HTR-8/SVneo (cell line): ENCODE data around the gene FAM186B.

Experiments
- DNase-seq: peaks from one replicate; pipeline ENCODE4 v3.0.0; 2011; ENCODE audit warnings: low spot score, mixed read lengths; ENCODE audit not compliant: insufficient read length
- FAIRE-seq: peaks from 2 replicates; lab custom pipeline; 2011; peaks lifted over from hg19 to GRCh38; lab: Jason Lieb, UNC

Gene FAM186B

DNA sequence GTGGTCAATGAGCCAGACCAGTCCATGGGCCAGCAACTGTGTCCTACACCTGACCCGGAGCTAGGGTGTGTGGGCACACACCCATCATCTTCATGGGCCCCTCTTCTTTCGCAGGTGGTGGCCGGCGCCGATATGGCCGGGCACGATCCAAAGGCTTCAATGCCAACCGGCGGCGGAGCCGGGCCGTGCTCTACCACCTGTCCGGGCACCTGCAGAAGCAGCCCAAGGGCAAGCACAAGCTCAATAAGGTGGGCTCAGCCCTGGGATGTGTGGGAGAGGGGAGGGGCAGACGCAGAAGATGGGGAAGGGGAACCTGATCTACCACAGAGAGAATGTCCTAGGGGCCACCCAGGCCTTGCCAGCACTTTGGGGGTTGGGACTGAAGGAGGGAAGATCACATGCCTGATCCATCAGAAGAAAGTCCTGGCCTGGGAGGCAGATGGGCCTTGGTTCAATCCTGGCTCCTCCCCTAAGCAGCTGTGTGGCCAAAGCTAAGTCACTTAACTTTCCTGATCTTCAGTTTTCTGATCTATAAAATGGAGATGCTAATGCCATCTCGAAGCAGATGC is 62.8 kb downstream of the FAM186B start:
- DNase-seq = no peak
- no peak for FAIRE-seq

DNA sequence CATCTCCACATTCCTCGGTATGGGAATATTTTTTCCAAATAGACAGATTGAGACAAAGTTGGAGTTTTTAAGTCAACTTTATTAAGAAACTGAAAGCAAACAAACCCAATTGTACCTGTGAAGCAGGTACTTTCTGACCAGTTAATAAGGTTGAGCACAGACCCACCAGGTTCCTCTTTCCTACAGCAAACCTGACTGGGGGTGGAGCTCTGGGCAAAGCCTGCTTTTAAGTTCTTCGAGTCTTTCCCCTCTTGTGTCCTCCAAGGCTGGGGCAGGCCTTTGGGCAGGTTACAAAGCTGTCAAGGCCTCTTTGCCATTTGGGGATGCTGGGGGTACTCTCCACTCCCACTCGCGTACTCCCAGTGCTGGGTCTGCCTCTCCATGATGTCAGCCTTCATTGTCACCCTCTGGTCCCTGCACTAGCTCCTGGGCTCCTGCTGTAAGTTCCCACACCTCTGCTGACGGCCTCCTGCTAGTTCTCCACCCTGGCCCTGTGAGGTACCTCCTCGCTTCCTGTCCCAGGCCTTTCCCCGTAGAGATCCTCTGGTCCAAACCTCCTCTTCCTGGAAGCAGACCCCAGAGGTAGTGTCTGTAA is 63.4 kb downstream of the FAM186B start:
- FAIRE-seq (no peak), DNase-seq (no peak)

DNA sequence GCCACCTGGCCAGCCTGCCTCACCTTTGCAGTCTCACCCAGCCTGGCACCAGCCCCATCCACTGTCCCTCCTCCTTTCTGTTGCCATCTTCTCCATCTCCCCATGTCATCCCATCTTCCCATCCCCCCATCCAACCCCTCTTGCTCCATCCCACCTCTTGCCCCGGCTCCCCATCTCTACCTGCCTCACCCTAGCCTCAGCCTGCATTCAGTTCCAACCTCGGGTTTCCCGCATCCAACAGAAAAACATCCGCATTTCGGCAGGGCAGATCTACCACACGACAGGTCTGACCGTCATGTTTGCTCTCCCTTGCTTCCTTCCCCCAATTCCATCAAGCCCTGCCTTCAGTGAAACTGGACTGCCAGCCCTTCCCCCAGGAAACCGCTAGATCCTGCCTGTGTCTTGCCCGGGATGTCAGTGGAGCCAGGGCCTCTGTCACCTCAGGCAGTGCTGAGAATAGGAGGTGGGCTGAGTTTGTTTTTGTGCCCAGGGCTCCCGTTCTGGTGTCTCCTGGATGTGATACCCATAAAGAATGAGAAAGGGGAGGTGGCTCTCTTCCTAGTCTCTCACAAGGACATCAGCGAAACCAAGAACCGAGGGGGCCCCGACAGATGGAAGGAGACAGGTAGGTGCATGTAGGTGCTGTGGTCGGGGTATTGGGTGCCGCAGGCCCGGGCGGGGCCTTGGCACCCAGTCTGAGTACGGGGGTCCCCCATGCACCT is 64.1 kb downstream of the FAM186B start:
- FAIRE-seq = no peak
- no peak for DNase-seq

DNA sequence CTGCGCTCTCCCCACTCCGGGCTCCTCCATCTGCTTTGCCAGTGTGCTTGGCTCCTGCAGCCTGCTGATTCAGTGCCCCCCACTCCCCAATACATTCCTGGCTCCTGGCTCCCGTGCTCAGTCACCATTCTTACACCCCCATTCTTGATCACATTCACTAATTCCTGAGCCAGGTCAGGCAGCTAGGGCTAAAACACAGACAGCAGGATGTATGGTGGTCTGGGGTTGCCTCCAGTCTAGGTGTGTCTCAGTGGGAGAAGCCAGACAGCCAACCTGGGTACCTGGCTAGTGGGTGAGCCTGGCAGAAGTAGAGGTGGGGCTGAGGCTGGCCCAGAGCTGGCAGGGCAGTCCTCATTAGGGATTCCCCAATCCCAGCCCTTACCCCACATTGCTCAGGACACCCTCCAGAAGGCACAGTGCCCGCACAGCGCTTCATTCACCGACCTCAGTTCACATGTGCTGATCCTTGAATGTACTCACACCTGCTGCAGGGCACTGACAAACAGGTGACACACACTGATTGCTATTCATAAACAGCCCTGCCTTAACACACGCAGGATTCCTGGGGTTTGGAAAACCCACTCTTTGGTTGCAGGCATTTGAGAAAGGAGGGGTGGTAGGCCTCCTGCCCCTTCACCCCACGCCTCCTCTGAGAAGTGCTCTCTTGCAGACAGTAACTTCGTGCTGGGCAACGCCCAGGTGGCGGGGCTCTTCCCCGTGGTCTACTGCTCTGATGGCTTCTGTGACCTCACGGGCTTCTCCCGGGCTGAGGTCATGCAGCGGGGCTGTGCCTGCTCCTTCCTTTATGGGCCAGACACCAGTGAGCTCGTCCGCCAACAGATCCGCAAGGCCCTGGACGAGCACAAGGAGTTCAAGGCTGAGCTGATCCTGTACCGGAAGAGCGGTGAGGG is 65.0 kb downstream of the FAM186B start:
- peak; percentile 51 for FAIRE-seq

DNA sequence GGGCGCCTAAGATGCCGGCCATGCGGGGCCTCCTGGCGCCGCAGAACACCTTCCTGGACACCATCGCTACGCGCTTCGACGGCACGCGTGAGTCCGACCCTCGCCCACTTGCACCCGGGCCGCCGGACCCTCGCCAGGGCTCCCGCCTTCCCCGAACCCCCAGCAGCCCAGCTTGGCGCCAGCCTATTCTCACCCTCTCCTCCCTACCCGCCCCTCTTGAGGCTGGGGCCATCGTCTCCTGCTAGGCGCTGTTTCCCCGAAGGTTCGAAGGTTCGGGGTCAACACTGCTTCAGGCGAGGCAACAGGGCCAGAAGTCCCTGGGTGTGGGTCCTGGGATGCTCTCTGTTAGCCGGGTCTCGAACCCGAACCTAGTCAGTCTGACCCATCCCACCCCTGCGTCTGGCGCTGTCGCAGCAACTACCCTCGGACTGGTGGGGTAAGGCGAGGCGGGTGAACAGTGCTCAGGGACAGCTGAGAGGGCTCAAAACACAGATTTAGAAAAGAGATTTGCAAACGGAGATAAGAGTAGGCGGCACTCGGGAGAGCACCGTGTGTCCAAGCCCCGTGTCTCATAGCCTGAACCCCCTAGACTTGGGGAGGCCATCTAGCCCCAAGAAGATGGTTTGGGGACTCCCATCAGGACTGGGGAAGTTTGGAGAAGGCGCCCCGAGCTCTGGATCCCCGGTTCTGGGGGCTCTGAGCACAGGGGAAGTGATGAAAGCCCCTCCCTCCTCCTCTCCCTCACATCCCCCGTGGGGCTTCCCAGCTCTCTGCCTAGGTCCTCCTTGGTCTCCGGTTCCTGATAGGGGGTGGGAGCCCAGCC is 65.8 kb downstream of the FAM186B start:
- FAIRE-seq (no peak), DNase-seq (no peak)

More for the DNA sequence above, 65.0 kb downstream of the FAM186B start:
- no peak for DNase-seq

DNA sequence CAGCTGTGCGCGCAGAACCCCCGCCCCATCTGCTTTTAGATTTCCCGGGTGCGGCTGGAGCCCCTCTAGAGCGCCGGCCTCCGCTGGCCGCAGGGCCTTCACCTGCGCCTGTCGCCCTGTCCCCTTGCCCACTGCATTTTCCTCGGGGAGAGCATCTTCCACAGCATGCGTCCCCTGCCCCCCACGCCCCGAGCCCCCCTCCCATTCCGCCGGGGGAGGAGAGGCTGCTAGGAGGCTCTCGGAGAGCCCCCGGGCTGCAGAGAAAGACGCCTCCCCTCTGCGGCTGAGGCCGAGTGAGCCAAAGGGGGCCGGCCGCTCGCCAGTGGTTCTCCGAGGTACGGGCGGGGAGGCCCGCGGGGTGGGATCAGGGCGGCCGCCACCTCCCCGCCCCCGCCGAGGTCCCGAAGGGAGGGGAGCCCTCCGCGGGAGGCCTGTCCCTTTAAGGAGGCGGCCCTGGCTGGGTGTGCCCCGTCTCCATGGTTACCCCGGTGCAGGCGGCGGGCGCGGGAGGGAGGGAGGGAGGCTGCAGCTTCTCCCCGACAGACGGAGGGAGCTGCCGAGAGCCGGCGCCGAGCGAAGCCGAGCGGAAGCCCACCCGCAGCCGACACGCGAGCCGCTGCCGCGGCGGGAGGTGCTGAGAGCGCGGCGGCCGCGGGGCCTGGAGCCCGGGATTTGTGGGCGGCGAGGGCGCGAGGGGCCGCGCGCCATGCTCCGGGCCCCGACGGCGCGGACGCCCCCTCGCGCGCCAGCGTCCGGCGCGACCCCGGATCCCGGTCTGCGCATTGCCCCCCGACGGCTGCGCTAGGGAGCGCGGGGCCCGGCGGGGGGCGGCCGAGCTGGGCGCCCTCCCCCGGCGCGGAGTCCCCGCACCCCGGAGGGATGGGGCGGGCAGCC is 66.7 kb downstream of the FAM186B start, which contains the start of gene KCNH3:
TSS of gene KCNH3 (plus strand) at position 521 of the 894 bp plus-strand sequence. CDS start 387 bp downstream, outside the sequence.
- FAIRE-seq = peak; percentile 76
- peak; percentile 92 for DNase-seq

DNA sequence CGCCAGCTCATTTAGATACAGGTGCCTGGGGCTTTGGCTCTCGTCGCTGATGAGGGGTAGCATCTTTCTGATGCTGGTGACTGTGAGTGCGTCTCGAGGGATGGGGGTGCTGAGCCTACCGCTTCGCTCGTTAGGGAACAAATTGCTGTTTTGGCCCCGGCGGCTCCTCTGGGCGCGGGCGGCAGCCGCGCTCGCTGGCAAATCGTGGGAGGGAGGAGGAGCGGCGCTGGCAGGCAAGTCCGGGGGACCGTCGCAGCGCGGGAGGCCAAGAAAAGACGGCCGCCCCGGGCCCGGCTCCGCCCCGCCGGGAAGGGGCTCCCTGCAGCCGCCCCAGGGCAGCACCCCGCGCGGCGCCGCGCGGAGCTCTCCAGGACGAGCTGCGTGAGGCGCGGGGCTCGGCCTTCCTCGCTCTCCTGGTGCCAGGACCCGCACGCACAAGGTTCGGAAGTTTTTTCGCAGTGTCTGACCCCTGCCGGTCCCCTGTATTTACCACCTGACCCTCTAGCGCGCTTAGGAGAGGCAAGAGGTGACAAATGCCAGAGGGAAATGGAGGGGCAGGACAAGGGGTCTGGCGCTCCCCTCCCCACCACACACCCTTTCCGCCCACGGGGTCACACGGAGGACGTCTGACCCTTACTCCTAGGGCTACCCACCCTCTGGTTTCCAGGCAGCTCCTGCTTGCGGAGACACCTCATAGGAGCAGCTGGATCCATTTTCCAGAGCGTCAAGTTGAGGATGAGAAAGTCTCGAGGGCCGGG is 67.5 kb downstream of the FAM186B start:
- no peak for FAIRE-seq

More for the DNA sequence above, 67.5 kb downstream of the FAM186B start:
- DNase-seq = no peak
